GM10248 (cell line): ENCODE measurements around the gene TM9SF4.

ENCODE experiments used
- CTCF ChIA-PET: fragments of 300-600 bp; sonication (Branson Sonifier 250); formaldehyde crosslinking; extraction: SDS; loops from one replicate; lab custom pipeline; 2021; ENCODE audit warnings: antibody characterized with exemption; lab: Yijun Ruan, JAX
- POLR2A ChIA-PET: fragments of 350-650 bp; sonication (Branson Sonifier 250); formaldehyde crosslinking; extraction: SDS; loops from one replicate; lab custom pipeline; 2020; ENCODE audit warnings: antibody characterized with exemption; lab: Yijun Ruan, JAX
- DNase-seq: peaks from one replicate; pipeline ENCODE4 v3.0.0; 2012; ENCODE audit errors: extremely low spot score
- TF ChIP-seq, protein P1 (sequence below): IDR thresholded peaks from 2 replicates; pipeline ENCODE4 v1.5.1; 2012; ENCODE audit warnings: mild to moderate bottlenecking, low read depth; ENCODE audit errors: extremely low read depth, missing control alignments, control extremely low read depth

TM9SF4 gene

DNA sequence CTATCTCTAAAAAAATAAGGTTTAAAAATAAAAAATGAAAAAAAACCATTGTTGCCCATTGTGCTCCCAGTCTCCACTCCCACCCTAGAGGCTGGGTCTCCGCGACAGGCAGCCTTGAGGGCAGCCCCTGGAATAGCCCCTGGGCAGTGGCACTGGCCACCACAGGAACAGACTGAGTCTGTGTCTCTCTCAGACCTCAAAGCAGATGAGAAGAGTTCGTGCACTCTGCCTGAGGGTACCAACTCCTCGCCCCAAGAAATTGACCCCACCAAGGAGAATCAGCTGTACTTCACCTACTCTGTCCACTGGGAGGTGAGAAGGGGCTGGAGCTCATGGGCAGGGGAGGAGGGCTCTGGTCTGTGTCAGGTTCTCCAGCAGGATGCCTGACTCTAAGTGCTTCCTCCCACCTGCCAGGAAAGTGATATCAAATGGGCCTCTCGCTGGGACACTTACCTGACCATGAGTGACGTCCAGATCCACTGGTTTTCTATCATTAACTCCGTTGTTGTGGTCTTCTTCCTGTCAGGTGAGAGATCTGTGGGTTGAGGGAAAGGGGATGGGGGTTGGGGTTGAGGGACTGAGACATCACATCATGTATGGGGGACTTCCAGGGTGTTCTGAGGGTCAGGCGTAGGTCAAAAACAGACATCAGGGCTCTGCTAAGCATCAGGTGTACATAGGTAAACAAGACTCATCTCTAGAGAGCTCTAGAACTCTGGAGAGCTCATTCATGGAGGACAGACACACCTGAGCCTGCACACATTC lies 35.6 kb downstream of the TM9SF4 start:
- TF ChIP-seq, protein P1, sequence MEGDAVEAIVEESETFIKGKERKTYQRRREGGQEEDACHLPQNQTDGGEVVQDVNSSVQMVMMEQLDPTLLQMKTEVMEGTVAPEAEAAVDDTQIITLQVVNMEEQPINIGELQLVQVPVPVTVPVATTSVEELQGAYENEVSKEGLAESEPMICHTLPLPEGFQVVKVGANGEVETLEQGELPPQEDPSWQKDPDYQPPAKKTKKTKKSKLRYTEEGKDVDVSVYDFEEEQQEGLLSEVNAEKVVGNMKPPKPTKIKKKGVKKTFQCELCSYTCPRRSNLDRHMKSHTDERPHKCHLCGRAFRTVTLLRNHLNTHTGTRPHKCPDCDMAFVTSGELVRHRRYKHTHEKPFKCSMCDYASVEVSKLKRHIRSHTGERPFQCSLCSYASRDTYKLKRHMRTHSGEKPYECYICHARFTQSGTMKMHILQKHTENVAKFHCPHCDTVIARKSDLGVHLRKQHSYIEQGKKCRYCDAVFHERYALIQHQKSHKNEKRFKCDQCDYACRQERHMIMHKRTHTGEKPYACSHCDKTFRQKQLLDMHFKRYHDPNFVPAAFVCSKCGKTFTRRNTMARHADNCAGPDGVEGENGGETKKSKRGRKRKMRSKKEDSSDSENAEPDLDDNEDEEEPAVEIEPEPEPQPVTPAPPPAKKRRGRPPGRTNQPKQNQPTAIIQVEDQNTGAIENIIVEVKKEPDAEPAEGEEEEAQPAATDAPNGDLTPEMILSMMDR: no peak
- ChIA-PET CTCF (interaction anchor here (0.9 to 1.3 kb wide), 2 partner anchors 35 to 322 kb away, joined by 3 read pairs; no protein-coding TSS in a partner anchor), POLR2A (no interaction called here)
- DNase-seq: no peak

GRCh38 chr20:32149566-32150170 lies 40.2 kb downstream of the TM9SF4 start:
- no peak for DNase-seq
- CTCF ChIA-PET: interaction anchor here (0.9 to 1.5 kb wide), 3 partner anchors 9 to 14 kb away, joined by 3 to 5 read pairs (median 3); no protein-coding TSS in a partner anchor
- POLR2A ChIA-PET: no interaction called here
- TF ChIP-seq, protein P1: no peak

- ChIA-PET CTCF (interaction anchor here (1.1 to 1.4 kb wide), 3 partner anchors 9 to 118 kb away, joined by 3 to 5 read pairs (median 4); no protein-coding TSS in a partner anchor), POLR2A (no interaction called here)
- DNase-seq: no peak
- TF ChIP-seq, protein P1: no peak
These were observed 40.9 kb downstream of the TM9SF4 start for GRCh38 chr20:32150291-32150848.

- DNase-seq: no peak
- TF ChIP-seq, protein P1: no peak
- ChIA-PET POLR2A (no interaction called here), CTCF (interaction anchor here (0.8 kb wide), 1 partner anchor 9 kb away, joined by 3 read pairs; no protein-coding TSS in a partner anchor)
These were observed 43.1 kb downstream of the TM9SF4 start for GRCh38 chr20:32152421-32153155.

GRCh38 chr20:32153156-32153665 lies 43.7 kb downstream of the TM9SF4 start:
- TF ChIP-seq, protein P1: no peak
- no peak for DNase-seq
- ChIA-PET POLR2A (no interaction called here), CTCF (interaction anchor here (0.8 kb wide), 1 partner anchor 10 kb away, joined by 3 read pairs; no protein-coding TSS in a partner anchor)
